COLO829 (cell line): ENCODE results near the gene CER1.

Experiments used
- DNase-seq: peaks from one replicate; pipeline ENCODE4 v3.0.0; 2012; ENCODE audit warnings: low spot score

Gene CER1

DNA sequence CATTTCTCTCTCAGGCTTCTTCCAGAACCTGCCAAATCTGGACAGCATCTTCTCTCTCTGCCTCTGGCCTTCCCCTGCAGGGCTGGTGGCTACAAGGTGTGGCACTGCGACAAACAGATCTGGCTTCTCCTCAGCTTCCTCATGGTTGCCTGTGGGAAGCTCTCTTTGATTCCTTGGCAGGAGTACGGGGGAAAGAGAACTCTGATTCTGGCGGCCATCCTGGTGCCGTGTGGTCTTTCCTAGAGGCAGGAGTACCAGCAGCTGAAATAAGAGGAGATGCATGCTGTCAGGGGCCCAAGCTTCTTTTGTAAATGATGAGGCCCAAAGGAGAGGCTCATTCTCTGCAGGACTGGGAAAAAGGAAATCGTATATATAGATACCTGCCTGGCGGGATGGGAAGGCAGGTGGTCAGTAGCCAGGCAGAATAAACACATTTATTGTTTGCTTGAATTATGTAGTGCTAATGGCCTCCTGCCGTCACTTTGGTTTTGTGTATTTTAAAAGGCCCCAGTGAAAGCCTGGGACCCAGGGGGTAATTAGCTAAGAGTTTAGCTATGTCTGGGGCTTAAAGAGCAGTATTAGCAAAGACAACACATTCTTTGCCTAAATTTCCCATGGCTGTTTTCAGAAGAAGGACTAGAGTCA lies at the start of gene CER1:
CER1 (minus strand) TSS at position 343 of the 645 bp plus-strand sequence; CDS start at position 282, 61 bp downstream.
- DNase-seq = no peak

DNA sequence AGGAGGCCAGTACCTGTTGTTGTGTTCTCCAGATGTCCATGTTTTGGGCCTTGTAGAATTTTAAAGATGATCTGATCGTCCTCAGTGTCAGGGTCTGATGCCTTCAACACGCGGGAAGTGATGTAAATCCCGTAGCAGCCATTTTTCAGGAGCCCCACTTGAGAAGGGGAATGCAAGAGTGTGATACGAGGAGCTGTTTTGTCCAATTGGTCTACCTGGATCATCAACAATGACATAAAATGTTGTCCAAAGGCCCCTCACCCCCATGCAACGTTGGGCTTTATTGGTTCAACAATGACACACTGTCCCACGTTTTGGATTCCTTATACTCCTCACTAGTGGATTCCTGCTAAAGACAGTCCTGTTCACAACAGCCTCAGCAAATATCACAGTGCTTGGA lies 48.1 kb upstream of the CER1 start:
- no peak for DNase-seq

DNA sequence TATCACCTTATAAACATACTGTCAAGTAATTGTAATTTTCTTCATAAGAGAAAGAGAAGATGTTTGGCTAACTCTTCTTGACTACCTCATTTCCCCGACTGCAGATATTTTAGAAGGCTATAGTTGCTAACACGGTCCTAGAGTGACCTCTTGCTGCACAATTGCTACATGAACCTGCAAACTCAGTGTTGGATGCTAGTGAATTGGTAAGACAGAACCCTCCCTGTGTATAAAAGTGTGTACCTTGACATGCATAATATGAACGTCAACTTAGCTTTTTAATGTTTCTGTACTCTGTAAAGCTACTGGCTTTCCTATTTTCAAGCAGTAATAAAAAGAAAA lies 46.7 kb upstream of the CER1 start:
- no peak for DNase-seq

GRCh38 chr9:14768405-14769229 lies 46.1 kb upstream of the CER1 start:
- peak; percentile 15 for DNase-seq

- DNase-seq = no peak
These were observed 43.8 kb upstream of the CER1 start for GRCh38 chr9:14766299-14766698.

GRCh38 chr9:14761584-14761983 lies 39.1 kb upstream of the CER1 start:
- no peak for DNase-seq

DNA sequence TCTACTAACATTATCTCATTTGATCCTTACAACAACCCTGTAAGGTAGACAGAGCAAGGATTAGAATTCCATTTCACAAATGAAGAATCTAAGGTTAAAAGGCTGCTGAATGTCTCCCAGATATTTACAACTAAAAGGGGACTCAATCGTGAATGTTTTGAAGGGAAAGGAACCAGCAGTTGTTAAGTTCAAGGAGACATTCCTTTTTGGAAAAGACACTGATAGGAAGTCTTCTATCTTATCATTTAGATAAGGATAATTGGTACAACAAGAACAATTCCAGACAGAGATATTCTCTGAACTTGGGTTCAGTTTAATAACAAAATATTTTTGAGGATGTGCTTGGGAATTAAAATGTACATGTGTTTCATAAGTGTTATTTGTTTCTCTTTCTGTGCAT lies 37.5 kb upstream of the CER1 start:
- no peak for DNase-seq

DNA sequence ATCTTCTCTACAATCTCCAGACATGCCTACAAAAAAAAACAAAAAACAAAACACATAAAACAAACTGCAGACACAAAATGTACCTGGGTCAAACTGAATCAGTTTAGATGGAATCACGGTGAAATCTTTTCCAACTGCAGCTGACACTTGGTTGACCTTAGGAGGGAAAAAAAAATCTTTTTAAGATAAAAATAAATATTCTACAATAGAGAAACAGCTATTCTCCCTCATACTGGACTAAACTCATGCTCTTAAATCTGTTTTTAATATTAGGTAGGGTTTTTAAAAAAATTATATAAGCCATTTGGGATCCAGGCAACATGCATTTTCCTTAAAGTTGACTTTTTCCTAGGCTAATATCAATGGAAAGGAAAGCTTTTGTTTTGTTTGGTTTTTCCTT lies 33.8 kb upstream of the CER1 start:
- no peak for DNase-seq

GRCh38 chr9:14752871-14753270 lies 30.3 kb upstream of the CER1 start:
- DNase-seq = no peak

- no peak for DNase-seq
These were observed 29.7 kb upstream of the CER1 start for GRCh38 chr9:14752271-14752670.

DNA sequence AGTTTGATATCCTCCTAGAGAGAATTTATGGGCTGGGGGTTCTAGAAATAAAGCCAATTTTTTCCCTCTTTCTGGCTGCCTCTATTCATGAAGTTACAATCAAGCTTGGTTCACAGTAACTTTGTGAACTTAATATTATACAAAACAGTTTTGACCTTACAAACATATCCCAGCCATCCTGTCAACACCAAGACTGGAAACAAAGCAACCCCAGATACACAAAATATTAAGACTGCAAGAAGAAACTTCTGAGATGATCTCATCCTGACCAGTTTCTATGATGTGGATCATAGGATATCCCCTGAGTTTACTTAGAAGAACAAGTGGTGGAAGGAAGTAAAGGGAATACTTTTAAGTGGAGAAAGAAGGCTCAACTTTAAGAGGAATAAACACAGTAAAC lies 28.3 kb upstream of the CER1 start:
- no peak for DNase-seq

- DNase-seq = no peak
These were observed 27.2 kb upstream of the CER1 start for GRCh38 chr9:14749741-14750211.

GRCh38 chr9:14748373-14748772 lies 25.8 kb upstream of the CER1 start:
- no peak for DNase-seq

- DNase-seq = no peak
These were observed 24.6 kb upstream of the CER1 start for GRCh38 chr9:14747111-14747510.

GRCh38 chr9:14746626-14747025 lies 24.1 kb upstream of the CER1 start:
- DNase-seq = no peak

DNA sequence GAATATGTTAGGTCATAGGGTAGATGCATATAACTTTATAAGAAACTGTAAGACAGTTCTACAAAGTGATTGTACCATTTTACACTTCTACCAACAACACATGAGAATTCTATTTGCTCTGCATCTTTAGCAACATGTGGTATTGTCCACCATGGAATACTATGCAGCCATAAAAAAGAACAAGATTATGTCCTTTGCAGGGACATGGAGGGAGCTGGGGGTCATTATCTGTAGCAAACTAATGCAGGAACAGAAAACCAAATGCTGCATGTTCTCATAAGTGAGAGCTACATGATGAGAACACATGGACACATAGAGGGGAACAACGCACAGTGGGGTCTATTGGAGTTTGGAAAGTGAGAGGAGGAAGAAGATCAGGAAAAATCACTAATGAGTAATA lies 22.2 kb upstream of the CER1 start:
- no peak for DNase-seq

GRCh38 chr9:14741369-14741768 lies 18.8 kb upstream of the CER1 start:
- DNase-seq = no peak

- DNase-seq = no peak
These were observed 10.6 kb upstream of the CER1 start for GRCh38 chr9:14733133-14733532.

GRCh38 chr9:14731294-14731981 lies 8.9 kb upstream of the CER1 start:
- DNase-seq = no peak

GRCh38 chr9:14730461-14730898 lies 7.9 kb upstream of the CER1 start:
- DNase-seq = no peak

DNA sequence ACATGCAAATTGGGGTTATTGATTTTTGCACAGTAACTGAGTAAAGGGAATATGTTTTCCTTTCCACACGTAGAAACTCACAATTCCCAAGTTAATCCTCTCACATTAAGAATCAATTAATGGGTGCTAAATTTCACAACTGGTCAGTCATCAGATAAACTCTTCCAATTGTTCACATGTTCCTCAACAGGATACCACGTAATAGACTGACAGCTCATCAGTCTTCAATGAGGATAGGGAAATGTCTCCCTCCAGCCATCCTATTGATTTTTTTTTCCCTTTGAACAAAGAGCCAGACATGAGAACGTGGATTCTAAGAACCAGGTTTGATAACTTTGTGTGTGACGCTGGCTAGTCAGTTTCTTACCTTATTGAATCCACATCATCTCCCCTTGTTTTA lies 768 bp upstream of the CER1 start:
- DNase-seq = no peak

DNA sequence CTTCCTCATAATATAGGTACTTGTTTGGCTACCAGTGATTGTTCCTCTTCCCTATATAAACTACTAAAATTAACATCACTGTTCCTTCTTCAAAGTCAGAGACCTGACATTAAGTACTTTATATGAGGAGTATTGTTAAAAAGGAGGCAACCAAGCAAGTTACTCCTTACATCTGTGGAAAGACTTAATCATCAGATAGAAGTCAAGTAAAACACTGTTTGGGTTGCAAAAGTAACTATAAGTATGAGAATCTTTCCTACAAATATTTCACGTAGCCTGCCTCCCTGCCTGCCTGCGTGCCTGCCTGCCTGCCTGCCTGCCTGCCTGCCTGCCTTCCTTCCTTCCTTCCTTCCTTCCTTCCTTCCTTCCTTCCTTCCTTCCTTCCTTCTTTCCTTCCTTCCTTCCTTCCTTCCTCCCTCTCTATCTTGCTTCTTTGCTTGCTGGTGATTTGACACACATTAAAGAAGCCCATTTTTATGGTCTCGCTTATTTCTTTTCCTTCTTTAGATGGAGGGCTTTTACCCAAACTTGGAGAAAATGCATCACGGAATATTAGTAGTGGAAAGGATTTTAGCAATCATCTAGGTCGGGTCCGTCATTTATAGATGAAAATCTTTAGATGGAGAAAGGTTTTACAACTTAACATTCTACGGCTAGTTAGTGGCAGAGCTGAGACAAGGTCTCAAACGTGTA lies 3.2 kb downstream of the CER1 start:
- DNase-seq = no peak
